Loucy (cell line): ENCODE results near the gene KDM4C.

Experiments used
- EZH2phosphoT487 ChIP-seq: fragments of 200-600 bp; IDR thresholded peaks from 2 replicates; pipeline ENCODE4 v1.6.1; 2018; ENCODE audit warnings: antibody characterized with exemption, mild to moderate bottlenecking, moderate library complexity, borderline replicate concordance
- TF ChIP-seq, protein P1 (sequence below): fragments of 200-600 bp; sonication (generic); conservative IDR thresholded peaks from 2 replicates; pipeline ENCODE4 v1.5.1; 2014; ENCODE audit warnings: mild to moderate bottlenecking, antibody characterized with exemption, low read length

DNA sequence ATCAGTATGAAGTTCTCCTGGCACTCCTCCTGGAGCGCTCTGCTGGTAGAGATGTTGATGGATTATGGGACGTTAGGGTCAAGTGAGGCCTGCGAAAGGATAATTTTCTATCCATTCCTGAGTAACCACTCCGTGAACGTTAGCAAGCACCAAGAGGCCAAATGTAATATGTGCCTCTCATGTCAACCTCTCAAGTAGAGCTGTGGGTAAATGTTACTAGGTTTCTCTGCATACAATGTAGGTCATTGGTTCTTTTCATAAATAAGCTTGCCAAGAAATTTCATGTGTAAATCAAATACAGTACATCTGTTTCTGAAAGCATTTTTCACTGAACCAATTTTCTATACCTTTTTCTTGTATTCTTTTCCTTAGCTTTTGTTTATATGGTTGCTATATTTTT lies 126.3 kb downstream of the KDM4C start:
- TF ChIP-seq, protein P1, sequence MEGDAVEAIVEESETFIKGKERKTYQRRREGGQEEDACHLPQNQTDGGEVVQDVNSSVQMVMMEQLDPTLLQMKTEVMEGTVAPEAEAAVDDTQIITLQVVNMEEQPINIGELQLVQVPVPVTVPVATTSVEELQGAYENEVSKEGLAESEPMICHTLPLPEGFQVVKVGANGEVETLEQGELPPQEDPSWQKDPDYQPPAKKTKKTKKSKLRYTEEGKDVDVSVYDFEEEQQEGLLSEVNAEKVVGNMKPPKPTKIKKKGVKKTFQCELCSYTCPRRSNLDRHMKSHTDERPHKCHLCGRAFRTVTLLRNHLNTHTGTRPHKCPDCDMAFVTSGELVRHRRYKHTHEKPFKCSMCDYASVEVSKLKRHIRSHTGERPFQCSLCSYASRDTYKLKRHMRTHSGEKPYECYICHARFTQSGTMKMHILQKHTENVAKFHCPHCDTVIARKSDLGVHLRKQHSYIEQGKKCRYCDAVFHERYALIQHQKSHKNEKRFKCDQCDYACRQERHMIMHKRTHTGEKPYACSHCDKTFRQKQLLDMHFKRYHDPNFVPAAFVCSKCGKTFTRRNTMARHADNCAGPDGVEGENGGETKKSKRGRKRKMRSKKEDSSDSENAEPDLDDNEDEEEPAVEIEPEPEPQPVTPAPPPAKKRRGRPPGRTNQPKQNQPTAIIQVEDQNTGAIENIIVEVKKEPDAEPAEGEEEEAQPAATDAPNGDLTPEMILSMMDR: no peak
- no peak for TF ChIP-seq EZH2phosphoT487
